ENCODE measurements around the gene CFDP1.

Gene CFDP1

DNA sequence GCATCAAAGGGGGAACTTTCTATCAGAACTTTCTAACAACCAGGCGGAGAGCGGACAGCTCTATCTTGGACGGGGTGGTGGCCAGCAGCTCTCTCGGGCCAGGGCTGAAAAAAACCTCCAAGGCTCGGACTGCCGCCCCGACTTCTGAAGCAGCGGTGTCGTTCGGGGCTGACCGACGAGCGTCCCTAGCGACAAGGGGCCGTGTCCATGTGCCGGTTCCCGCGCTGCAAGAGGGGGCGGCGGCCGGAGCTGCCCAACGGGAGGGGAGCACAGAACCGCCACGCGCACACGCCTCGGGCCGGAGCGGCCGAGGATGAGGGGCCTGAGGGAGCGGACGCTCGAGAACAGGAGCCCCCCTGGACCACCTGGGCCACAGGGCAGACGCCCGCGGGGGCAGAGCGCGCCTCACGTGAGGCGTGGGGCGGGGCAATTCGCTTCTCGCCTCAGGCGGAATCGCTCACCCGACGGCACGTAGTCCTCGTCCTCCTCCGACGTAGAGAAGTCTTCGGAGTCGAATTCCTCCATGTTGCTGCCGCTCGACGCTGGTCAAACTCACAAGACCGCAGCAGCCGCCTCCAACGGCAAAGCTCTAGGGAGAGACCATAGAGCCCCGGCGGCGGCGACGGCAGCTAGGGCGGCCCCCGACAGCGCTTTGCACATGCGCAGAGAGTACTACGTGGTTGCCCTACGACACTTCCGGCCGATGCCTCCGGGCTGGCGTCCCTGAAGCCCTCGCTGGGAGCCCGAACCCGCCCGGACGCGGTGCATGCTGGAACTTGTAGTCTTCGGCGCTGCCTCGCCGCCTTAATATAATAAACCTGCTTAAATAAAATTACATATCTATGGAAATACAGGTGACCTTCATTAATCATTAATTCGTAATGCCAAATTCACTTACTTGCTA, at the start of gene CFDP1:
Gene CFDP1 (minus strand): TSS at position 676 of the 904 bp plus-strand sequence. CDS start 151 bp downstream, at position 525.
- no peaks in the 10 kb centered on the region for H3K4me1 ChIP-seq (ENCODE audit: control insufficient read depth, insufficient read depth, low read length)
- H3K4me3 ChIP-seq (ENCODE audit: low read length): peak within 1 kb of the TSS; percentile 65
- H3K27me3 ChIP-seq (ENCODE audit: control insufficient read depth, insufficient read depth, low read length): no peaks in the 10 kb centered on the region
- H3K36me3 ChIP-seq (ENCODE audit: control insufficient read depth, insufficient read depth, low read length): no peaks in the 10 kb centered on the region
- H3K9me3 ChIP-seq (ENCODE audit: control insufficient read depth, low read length): no peaks in the 10 kb centered on the region
- H3K9ac ChIP-seq (ENCODE audit: low read length): peak within 1 kb of the TSS; percentile 98

DNA sequence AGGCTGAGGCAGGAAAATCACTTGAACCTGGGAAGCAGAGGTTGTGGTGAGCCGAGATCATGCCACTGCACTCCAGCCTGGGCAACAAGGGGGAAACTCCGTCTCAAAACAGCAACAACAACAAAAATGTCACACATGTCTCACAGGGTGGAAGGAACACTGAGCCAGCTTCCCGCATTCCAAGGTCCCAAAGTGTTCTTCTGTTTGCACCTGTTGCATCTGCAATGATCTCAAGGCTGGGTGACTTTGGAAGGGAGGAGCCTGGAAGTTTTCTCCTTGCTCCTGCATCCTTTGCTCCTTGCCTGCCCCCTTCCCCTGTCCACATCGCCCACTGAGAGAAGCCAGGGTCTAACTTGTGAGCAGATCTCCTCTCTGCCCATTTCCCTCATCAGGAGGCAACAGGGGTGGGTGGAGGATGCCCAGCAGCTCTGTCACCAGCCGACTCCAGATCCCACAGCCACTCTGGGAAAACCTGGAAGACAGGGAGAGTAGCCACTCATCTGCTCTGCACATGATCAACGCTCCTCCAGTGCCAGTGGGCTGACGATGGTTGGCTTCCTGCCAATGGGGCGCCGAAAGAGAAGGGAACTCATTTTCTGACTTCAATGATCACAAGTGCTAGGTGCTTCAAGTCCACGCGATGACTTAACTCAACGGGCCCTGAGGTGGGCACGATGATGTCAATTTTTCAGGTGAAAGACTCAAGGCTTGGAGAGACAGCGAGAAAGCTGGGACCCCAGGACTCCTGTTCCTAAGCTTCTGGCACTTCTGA, 49.3 kb upstream of the CFDP1 start:
- H3K4me3 ChIP-seq (ENCODE audit: low read length): no peak overlapping the region

DNA sequence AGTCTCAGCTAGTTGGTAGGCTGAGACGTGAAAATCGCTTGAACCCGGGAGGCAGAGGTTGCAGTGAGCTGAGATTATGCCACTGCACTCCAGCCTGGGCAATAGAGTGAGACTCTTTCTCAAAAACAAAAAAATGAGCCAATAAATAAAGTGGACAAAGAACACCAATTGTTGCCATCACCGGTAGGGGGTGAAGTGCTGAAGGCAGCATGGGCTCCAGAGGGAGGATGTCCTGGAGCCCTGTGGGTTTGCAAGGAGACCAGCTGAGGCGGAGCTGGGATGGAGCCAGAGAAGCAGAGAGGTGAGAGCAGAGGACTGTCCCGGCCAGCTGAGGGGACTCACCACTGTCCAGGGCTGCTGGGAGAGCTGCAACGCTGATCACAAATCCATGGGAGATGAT, 48.2 kb upstream of the CFDP1 start:
- Histone ChIP-seq H3K9ac (ENCODE audit: low read length) (no peak overlapping the region), H3K27me3 (ENCODE audit: control insufficient read depth, insufficient read depth, low read length) (no peaks in the 10 kb centered on the region), H3K4me1 (ENCODE audit: control insufficient read depth, insufficient read depth, low read length) (no peaks in the 10 kb centered on the region), H3K36me3 (ENCODE audit: control insufficient read depth, insufficient read depth, low read length) (no peaks in the 10 kb centered on the region), H3K4me3 (ENCODE audit: low read length) (no peak overlapping the region), H3K9me3 (ENCODE audit: control insufficient read depth, low read length) (no peaks in the 10 kb centered on the region)

More for the DNA sequence above, 49.3 kb upstream of the CFDP1 start:
- Histone ChIP-seq H3K9me3 (ENCODE audit: control insufficient read depth, low read length) (no peaks in the 10 kb centered on the region), H3K4me1 (ENCODE audit: control insufficient read depth, insufficient read depth, low read length) (no peaks in the 10 kb centered on the region), H3K27me3 (ENCODE audit: control insufficient read depth, insufficient read depth, low read length) (no peaks in the 10 kb centered on the region), H3K9ac (ENCODE audit: low read length) (no peak overlapping the region), H3K36me3 (ENCODE audit: control insufficient read depth, insufficient read depth, low read length) (no peaks in the 10 kb centered on the region)

DNA sequence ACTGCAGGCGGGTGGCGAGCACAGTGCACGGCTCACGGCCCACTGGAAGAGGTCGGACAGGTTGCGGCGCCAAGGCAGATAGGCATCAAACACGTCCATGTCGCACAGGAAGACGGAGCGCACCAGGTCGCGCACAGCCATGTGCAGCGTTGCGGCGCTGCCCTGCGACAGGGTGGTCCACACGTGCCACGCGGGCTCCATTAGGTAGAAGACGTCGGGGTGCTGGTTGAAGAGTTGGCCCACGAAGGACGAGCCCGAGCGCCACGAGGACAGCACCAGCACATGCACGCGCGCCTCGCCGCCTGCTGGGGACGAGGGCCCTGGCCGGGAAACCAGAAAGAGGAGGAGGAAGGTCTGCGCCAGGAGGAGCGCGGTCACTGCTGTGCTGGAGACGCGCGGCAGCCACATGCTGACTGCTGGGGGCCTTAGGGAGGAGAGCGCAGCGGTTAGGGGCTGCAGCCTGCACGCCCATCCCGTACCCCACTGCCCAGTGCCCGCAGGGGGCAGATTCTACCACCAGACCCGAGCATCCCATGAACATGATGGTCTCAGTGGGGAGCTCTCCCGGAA, 46.2 kb upstream of the CFDP1 start:
- Histone ChIP-seq H3K36me3 (ENCODE audit: control insufficient read depth, insufficient read depth, low read length) (no peaks in the 10 kb centered on the region), H3K27me3 (ENCODE audit: control insufficient read depth, insufficient read depth, low read length) (no peaks in the 10 kb centered on the region), H3K9ac (ENCODE audit: low read length) (no peak overlapping the region), H3K9me3 (ENCODE audit: control insufficient read depth, low read length) (no peaks in the 10 kb centered on the region), H3K4me3 (ENCODE audit: low read length) (no peak overlapping the region), H3K4me1 (ENCODE audit: control insufficient read depth, insufficient read depth, low read length) (no peaks in the 10 kb centered on the region)

DNA sequence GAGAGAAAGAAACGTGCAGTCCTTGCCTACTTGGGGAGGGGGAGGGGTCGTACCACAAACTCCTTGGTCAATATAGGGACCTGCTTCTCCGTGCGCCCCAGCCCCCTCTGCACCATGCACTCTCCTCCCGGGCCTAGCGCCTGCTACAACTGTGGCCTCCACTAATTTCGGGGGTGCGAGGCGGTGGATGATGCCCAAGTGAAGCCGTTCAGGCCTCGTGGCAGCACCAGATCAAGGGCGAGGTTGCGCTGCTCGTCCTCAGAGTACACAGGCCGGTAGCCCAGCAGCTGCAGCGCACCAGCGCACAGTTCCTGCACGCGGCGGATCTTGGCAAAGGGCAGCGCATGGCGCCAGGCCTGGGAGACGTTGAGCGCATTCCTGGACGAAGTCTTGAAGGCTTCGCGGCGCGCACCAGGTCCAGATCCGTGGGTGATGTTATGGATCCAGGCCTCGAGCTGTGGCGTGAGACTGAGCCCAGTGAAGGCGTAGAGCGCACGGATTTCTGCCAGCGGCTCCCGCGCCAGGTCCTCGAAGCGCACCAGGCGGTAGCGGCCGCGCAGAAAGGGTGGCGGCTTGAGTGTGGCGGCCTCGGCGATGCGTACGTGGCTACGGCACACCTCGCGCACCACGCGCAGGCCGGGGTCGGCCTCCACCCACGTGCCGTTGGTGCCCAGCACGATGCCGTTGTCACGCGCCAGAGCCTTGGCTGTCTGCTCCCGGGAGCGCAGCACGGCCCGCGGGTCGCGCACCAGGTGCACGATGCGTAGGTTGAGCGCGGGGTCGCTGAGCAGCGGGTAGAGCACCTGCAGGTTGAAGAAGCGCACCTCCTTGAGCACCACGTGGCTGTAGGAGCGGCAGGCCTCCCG, 45.4 kb upstream of the CFDP1 start:
- Histone ChIP-seq H3K4me3 (ENCODE audit: low read length) (no peak overlapping the region), H3K9ac (ENCODE audit: low read length) (no peak overlapping the region), H3K36me3 (ENCODE audit: control insufficient read depth, insufficient read depth, low read length) (no peaks in the 10 kb centered on the region), H3K27me3 (ENCODE audit: control insufficient read depth, insufficient read depth, low read length) (no peaks in the 10 kb centered on the region), H3K4me1 (ENCODE audit: control insufficient read depth, insufficient read depth, low read length) (no peaks in the 10 kb centered on the region), H3K9me3 (ENCODE audit: control insufficient read depth, low read length) (no peaks in the 10 kb centered on the region)

DNA sequence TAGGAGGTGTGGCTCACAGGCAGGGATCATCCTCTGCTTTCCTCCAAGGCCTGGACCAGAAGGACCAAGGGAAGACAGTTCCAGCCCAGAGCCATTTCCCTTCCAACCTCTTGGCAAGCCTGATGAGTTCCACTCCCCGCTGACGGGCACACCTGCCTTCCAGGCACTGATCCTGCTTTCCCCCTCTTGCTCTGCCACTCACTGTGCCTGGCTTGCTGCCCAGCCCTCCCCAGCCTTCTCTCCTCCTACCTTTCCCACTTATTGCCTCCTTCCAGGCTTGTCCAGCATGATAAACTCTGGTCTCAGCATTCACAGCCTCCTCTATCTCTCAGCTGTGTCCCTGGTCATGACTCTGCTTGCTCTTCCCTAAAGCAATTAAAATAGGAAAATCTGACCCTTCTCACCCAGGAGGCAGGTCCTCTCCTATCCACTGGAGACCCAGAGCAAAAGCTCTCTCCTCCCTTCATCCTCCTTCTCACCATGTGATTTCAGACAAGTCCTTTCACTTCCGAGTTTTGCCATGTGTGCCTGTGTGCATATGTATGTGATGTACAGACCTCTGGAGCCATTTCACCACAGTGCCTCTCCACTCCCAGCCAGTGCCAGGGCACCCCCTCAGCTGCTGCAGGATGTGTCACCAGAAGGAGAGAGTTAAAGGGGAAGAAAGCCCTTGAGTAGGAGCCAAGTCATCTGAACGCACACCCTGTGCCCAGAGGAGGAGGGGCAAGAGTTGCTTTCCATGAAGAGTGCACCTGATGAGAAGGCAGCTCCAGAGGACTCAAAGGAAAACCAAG, 44.6 kb upstream of the CFDP1 start:
- Histone ChIP-seq H3K36me3 (ENCODE audit: control insufficient read depth, insufficient read depth, low read length) (no peaks in the 10 kb centered on the region), H3K9me3 (ENCODE audit: control insufficient read depth, low read length) (no peaks in the 10 kb centered on the region), H3K27me3 (ENCODE audit: control insufficient read depth, insufficient read depth, low read length) (no peaks in the 10 kb centered on the region), H3K9ac (ENCODE audit: low read length) (no peak overlapping the region), H3K4me3 (ENCODE audit: low read length) (no peak overlapping the region), H3K4me1 (ENCODE audit: control insufficient read depth, insufficient read depth, low read length) (no peaks in the 10 kb centered on the region)

DNA sequence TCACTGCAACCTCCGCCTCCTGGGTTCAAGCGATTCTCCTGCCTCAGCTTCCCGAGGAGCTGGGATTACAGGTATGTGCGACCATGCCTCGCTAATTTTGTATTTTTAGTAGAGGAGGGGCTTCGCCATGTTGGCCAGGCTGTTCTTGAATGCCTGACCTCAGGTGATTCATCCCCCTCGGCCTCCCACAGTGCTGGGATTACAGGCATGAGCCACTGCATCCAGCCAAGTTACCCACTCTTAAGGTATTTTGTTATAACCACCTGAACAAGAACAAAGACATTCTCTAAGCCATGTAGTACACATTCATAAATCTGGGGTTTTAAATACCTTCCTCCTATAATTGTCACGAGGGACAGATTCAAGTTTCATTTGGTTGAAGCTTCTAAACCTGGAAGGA, 43.5 kb upstream of the CFDP1 start:
- no peaks in the 10 kb centered on the region for H3K36me3 ChIP-seq (ENCODE audit: control insufficient read depth, insufficient read depth, low read length)
- H3K9ac ChIP-seq (ENCODE audit: low read length): no peak overlapping the region
- no peaks in the 10 kb centered on the region for H3K27me3 ChIP-seq (ENCODE audit: control insufficient read depth, insufficient read depth, low read length)
- H3K4me1 ChIP-seq (ENCODE audit: control insufficient read depth, insufficient read depth, low read length): no peaks in the 10 kb centered on the region
- no peaks in the 10 kb centered on the region for H3K9me3 ChIP-seq (ENCODE audit: control insufficient read depth, low read length)
- no peak overlapping the region for H3K4me3 ChIP-seq (ENCODE audit: low read length)

DNA sequence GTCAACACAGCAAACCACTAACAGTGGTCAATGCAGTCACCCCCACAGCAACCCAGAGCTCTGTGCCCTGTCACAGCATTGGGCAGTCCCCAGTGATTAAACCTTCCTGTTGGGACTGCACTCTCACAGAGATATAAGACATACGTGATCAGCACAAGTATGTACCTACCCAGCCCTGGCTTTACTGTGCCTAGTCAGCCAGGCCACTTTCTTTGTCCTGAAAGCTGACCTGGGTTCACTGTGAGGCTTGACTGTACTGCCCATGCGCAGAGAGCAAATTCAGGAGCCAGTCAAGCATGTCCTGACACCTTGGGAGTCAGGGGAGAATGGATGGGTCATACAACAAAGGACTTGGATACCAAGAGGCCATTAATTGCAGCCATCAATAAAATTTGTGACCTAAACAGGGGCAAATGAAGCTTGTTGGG, 42.1 kb upstream of the CFDP1 start:
- no peaks in the 10 kb centered on the region for H3K4me1 ChIP-seq (ENCODE audit: control insufficient read depth, insufficient read depth, low read length)
- no peak overlapping the region for H3K4me3 ChIP-seq (ENCODE audit: low read length)
- H3K9ac ChIP-seq (ENCODE audit: low read length): no peak overlapping the region
- no peaks in the 10 kb centered on the region for H3K36me3 ChIP-seq (ENCODE audit: control insufficient read depth, insufficient read depth, low read length)
- no peaks in the 10 kb centered on the region for H3K9me3 ChIP-seq (ENCODE audit: control insufficient read depth, low read length)
- H3K27me3 ChIP-seq (ENCODE audit: control insufficient read depth, insufficient read depth, low read length): no peaks in the 10 kb centered on the region

DNA sequence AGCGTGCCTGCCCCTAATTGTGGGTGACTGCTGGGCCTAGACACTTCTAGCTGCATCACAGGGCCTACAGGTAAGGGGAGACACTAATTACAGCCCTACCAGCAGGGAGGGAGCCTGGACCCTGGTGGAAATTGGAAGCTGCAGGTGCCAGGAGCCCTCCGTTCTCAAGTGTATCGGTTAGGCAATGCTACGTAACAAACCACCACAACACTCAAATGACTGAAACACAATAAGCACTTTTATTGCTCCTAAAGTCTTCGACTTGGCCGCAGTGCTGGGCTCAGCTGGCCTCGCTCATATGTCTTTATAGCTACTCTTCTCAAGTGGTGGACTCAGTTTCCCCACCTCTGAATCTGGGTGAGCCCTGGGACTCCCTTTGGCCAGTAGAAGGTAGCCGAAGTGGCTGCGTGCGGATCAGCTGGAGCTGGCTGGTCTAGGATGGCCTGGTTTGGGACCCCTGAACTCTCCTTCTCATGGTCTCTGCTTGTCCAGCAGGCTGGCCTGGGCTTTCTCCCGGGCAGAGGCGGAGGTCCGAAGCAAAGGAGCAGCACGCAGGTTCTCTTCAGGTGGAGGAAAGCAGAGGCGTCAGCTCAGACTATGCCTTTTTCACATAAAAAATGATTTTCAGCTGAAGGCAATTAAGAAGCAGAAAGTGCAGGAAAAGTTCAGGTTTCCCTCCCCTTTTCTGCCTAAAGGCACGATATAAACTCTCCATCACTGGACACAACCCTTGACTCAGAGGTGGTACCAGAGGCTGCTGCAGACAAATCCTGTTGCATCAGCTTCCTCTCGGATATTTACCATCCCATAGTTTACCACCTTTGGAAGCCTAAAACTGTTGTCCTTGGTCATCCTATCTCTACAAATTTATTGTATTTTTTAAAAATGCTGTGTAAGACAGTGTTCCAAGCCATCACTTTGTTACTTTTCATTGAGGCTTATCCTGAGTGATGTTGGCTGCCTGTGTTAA, 39.9 kb upstream of the CFDP1 start:
- Histone ChIP-seq H3K27me3 (ENCODE audit: control insufficient read depth, insufficient read depth, low read length) (no peaks in the 10 kb centered on the region), H3K4me3 (ENCODE audit: low read length) (no peak overlapping the region), H3K9ac (ENCODE audit: low read length) (no peak overlapping the region), H3K4me1 (ENCODE audit: control insufficient read depth, insufficient read depth, low read length) (no peaks in the 10 kb centered on the region), H3K9me3 (ENCODE audit: control insufficient read depth, low read length) (no peaks in the 10 kb centered on the region), H3K36me3 (ENCODE audit: control insufficient read depth, insufficient read depth, low read length) (no peaks in the 10 kb centered on the region)

Data from mucosa of stomach (tissue), 1 donor.